Common myeloid progenitor, CD34-positive (primary cell): ENCODE results near the gene POLR2J.
"Not testable (repeated sequence)": the region's sequence is repeated elsewhere in the genome, so short reads cannot be mapped to it uniquely, and the experiment has no call there.

Experiments
- CTCF ChIA-PET: fragments of 350-600 bp; sonication (Branson Sonifier 250); formaldehyde crosslinking; loops from one replicate; lab custom pipeline; 2021; ENCODE audit warnings: antibody characterized with exemption; lab: Charles Lee
- POLR2A ChIA-PET: fragments of 350-600 bp; sonication (Branson Sonifier 250); formaldehyde crosslinking; loops from one replicate; lab custom pipeline; 2021; ENCODE audit warnings: antibody characterized with exemption; lab: Charles Lee
- DNase-seq, 3 donors: peaks; one replicate each; pipeline versions ENCODE4 v3.0.0 to v3.0.0-alpha.2; 2013
- H3K27ac ChIP-seq, 2 experiments: 1 replicate in 1 of 2; 2 replicates in 1 of 2; pipeline ENCODE4 v1.7.0; 2013; ENCODE audit warnings: inconsistent platforms in 2 of 2, low read length in 2 of 2, mild to moderate bottlenecking in 2 of 2, low read depth in 1 of 2, moderate library complexity in 1 of 2; ENCODE audit not compliant: severe bottlenecking in 2 of 2, insufficient read depth in 1 of 2, poor library complexity in 1 of 2
- H3K27me3 ChIP-seq, 5 experiments: replicated peaks in 2 of 5; 1 replicate in 3 of 5; 2 replicates in 2 of 5; pipeline versions ENCODE4 v1.6.1 to v1.7.0; 2013; ENCODE audit warnings: low read length in 4 of 5, mild to moderate bottlenecking in 2 of 5, moderate library complexity in 2 of 5, inconsistent platforms in 1 of 5; ENCODE audit not compliant: insufficient read depth in 5 of 5, control insufficient read depth in 4 of 5
- H3K36me3 ChIP-seq, 4 experiments: 1 replicate in 2 of 4; 2 replicates in 2 of 4; pipeline versions ENCODE4 v1.6.1 to v1.7.0; 2013; ENCODE audit warnings: low read length in 3 of 4, control low read depth in 1 of 4, mild to moderate bottlenecking in 1 of 4; ENCODE audit not compliant: control insufficient read depth in 4 of 4, insufficient read depth in 4 of 4
- H3K4me1 ChIP-seq, 4 experiments: 1 replicate in 3 of 4; 2 replicates in 1 of 4; pipeline versions ENCODE4 v1.6.1 to v1.7.1; 2013; ENCODE audit warnings: low read length in 3 of 4, mild to moderate bottlenecking in 3 of 4, control low read depth in 1 of 4, inconsistent platforms in 1 of 4, moderate library complexity in 1 of 4; ENCODE audit not compliant: control insufficient read depth in 4 of 4, insufficient read depth in 4 of 4; ENCODE audit errors: control extremely low read depth in 1 of 4
- H3K4me3 ChIP-seq, 7 experiments: 1 replicate in 4 of 7; 2 replicates in 3 of 7; pipeline versions ENCODE4 v1.5.1 to v1.7.0; 2013; ENCODE audit warnings: mild to moderate bottlenecking in 7 of 7, low read length in 6 of 7, moderate library complexity in 6 of 7, inconsistent platforms in 2 of 7, low read depth in 2 of 7, control low read depth in 1 of 7; ENCODE audit not compliant: insufficient read depth in 4 of 7, control insufficient read depth in 1 of 7; ENCODE audit errors: extremely low read depth in 1 of 7
- H3K9me3 ChIP-seq, 5 experiments: 1 replicate in 4 of 5; 2 replicates in 1 of 5; pipeline versions ENCODE4 v1.6.1 to v1.7.1; 2013; ENCODE audit warnings: low read length in 4 of 5, mild to moderate bottlenecking in 2 of 5, inconsistent platforms in 1 of 5, low read depth in 1 of 5, moderate library complexity in 1 of 5; ENCODE audit not compliant: control insufficient read depth in 4 of 5, insufficient read depth in 2 of 5; ENCODE audit errors: control extremely low read depth in 1 of 5
- WGBS: methylation state at CpG from one replicate; pipeline ENCODE4 v1.1.5; 2013; ENCODE audit not compliant: insufficient coverage; 5-methylcytosine and 5-hydroxymethylcytosine counted together

The POLR2J gene

DNA sequence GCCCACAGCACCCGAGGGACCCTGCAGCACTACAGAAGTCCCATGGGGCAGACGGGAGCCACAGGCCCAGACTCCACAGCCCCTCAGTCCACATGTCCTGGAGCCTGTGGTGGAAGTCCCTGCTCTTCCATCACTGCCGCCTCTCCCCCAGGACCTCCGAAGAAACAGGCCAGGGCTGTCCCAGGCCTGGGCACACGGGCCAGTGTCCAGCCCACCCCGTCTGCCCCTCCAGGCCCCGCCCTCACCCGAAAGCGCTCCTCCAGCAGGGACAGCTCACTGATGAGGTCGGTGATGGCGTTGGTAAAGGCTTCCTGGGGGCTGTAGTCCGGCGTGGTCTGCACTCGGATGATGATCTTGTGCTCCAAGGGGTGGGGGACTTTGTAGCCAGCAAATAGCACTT is 4.6 kb downstream of the POLR2J start:
- DNase-seq, H3K27me3 ChIP-seq, H3K4me1 ChIP-seq, H3K9me3 ChIP-seq, H3K27ac ChIP-seq, POLR2A ChIA-PET, H3K4me3 ChIP-seq: not testable (repeated sequence)
- WGBS, result no CpG with 5 or more reads among the region's 14 CpGs
- CTCF ChIA-PET, result interaction anchor here (63.4 kb wide), 1 partner anchor 55 kb away, joined by 1488 read pairs; the partner anchor contains the start of genes ORAI2 and PRKRIP1
- peaks cover 0 to 36% (median 26%) of the 10 kb centered on the region in 4 experiments for H3K36me3 ChIP-seq

DNA sequence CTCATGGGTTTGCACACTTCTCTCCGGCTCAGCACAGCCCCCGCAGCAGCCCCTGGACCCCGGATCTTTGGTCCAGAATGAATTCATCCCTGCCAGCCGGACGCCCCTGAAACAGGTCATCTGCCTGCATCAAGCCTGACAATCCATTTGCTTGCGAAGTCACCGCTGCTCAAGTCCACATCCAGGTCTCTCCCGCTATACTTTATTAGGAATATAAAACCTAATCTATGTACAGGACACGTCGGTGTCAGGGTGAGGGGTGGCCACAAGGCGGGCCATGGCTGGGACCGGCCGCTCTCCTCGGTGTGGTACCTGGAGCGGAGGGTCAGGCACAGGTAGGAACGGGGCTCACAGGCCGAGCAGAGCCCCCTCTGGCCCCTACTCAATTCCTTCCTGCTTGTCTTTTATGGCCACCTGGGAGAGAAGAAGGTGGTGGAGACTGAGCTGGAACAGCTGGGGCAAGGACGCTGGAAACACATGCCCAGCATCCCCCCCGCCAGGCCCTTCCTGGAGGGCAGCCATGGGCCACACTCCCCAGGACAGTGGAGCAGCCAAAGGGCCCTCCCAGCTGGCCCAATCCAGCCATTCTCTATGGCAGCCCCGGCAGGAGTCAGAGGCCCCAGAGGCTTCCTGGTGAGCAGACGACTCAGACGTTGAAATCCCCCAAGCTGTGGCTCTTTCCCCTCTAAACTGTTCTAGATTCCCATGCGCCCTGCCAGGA is 5.3 kb downstream of the POLR2J start:
- WGBS, result 91% methylated on average over 18 of the region's 23 CpGs
- Histone ChIP-seq H3K27ac (no peak overlapping the region), H3K36me3 (peaks cover 0 to 38% (median 26%) of the 10 kb centered on the region in 4 experiments), H3K27me3 (no peaks in the 10 kb centered on the region), H3K9me3 (no peaks in the 10 kb centered on the region), H3K4me1 (no peaks in the 10 kb centered on the region), H3K4me3 (no peak overlapping the region)
- DNase-seq, result no peak
- CTCF ChIA-PET, result interaction anchor here (0.5 to 63.4 kb wide), 2 partner anchors 15 to 55 kb away, joined by 3 to 1488 read pairs; partner anchors contain the start of genes ORAI2 and PRKRIP1
- POLR2A ChIA-PET, result no interaction called here

DNA sequence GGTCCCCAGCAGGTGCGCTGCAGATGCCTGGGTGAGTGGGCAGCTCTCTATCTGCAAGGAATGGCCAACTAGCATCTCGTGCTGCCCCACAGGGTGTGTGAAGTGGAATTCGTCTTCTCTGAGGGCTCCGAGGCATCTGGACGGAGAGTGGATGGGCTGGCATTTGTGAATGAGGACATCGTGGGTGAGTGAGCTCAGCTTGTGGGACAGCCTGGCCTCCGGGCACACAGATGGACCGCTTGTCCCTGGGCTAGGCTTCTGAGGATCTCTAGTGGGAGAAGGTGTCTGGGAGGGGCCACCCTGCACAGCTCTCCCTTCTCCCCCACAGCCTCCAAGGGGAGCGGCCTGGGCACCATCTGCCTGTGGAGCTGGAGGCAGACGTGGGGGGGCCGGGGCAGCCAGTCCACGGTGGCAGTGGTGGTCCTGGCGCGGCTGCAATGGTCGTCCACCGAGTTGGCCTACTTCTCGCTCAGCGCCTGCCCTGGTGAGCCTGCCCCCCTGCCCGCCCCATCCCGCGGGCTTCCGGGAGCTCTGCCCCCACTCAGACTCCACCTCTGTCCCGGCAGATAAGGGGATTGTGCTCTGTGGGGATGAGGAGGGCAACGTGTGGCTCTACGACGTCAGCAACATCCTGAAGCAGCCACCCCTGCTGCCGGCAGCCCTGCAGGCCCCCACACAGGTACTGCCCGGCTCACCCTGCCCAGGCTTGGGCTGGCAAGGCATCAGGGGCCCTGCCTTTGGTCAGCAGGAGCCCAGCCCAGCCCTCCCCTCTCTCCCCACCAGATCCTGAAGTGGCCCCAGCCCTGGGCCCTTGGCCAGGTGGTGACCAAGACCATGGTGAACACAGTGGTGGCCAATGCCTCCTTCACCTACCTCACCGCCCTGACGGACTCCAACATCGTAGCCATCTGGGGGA is 6.3 kb downstream of the POLR2J start:
- Histone ChIP-seq H3K27me3 (no peaks in the 10 kb centered on the region), H3K27ac (no peak overlapping the region), H3K9me3 (no peaks in the 10 kb centered on the region), H3K36me3 (peaks cover 3 to 45% (median 31%) of the 10 kb centered on the region in 4 experiments), H3K4me1 (no peaks in the 10 kb centered on the region), H3K4me3 (no peak overlapping the region)
- 82% methylated on average over 24 of the region's 31 CpGs for WGBS
- no peak for DNase-seq
- ChIA-PET CTCF (interaction anchor here (63.4 kb wide), 1 partner anchor 54 kb away, joined by 1488 read pairs; the partner anchor contains the start of genes ORAI2 and PRKRIP1), POLR2A (no interaction called here)

DNA sequence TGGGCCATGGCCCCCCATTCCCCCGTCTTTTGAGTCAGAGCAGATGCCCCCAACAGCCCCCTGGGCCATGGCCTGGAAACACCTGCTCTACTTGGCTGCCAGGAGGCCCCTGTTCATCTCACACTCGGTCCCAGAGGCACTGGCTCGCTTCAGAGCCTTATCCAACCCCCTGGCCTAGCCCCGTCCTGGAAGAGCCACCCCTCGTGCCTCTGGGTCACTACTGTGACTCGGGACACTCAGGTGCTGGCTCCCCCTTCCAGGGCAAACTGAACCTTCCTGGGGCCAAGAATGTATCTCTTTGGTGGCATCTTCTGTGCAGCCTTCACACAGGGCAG is 7.0 kb downstream of the POLR2J start:
- ChIA-PET CTCF (interaction anchor here (1.2 to 63.4 kb wide), 2 partner anchors 10 to 53 kb away, joined by 3 to 1488 read pairs; partner anchors contain the start of genes ORAI2 and PRKRIP1), POLR2A (interaction anchor here (0.6 kb wide), 1 partner anchor 72 kb away, joined by 3 read pairs; no protein-coding TSS in a partner anchor)
- no peak for DNase-seq
- peaks cover 3 to 45% (median 32%) of the 10 kb centered on the region in 4 experiments for H3K36me3 ChIP-seq
- H3K4me1 ChIP-seq, result no peaks in the 10 kb centered on the region
- no peaks in the 10 kb centered on the region for H3K9me3 ChIP-seq
- H3K27ac ChIP-seq, result no peak overlapping the region
- no peaks in the 10 kb centered on the region for H3K27me3 ChIP-seq
- no peak overlapping the region for H3K4me3 ChIP-seq
- WGBS, result 96% methylated on average over 5 of the region's 6 CpGs

DNA sequence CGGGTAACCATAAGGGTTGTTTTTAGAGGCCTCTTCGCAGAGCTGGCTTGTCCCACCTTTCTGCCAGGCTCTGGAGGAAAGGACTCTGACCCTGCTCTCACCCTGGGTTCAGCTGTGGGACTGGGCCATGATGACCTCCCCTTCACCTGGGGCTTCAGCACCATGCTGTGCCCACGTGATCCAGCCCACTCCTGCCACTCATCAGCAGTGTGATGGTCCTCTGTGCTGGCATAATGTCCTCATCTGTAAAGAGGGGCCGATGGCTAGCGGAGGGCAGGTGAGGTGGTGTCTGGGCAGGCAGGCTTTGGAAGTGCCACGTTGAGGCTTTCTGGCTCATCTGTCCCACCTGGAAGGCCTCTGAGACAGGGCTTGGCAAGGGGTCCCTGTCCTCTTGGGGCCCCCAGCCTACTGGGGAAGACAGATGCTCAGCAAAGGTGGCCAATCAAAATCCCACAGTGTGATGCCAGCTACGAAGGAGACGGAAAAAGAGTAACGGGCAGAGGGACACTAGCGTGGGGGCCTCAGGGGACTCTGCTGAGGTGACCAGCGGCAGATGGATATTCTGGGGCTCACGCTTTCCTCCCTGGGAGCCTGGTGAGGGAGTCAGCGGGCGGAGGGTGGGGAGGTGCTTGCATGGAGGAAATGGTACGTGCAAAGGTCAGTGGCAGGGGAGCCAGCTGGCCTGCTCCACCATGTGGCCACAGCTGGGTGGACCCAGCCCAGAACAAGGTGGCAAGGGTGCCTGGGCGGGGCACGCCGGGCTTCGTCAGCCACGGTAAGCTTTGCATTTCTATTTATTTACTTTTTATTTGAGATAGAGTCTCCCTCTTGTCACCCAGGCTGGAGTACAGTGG is 8.5 kb downstream of the POLR2J start:
- POLR2A ChIA-PET, result no interaction called here
- 88% methylated on average over 14 of the region's 20 CpGs for WGBS
- CTCF ChIA-PET, result interaction anchor here (1.2 to 63.4 kb wide), 2 partner anchors 8 to 51 kb away, joined by 3 to 1488 read pairs; partner anchors contain the start of genes ORAI2 and PRKRIP1

DNA sequence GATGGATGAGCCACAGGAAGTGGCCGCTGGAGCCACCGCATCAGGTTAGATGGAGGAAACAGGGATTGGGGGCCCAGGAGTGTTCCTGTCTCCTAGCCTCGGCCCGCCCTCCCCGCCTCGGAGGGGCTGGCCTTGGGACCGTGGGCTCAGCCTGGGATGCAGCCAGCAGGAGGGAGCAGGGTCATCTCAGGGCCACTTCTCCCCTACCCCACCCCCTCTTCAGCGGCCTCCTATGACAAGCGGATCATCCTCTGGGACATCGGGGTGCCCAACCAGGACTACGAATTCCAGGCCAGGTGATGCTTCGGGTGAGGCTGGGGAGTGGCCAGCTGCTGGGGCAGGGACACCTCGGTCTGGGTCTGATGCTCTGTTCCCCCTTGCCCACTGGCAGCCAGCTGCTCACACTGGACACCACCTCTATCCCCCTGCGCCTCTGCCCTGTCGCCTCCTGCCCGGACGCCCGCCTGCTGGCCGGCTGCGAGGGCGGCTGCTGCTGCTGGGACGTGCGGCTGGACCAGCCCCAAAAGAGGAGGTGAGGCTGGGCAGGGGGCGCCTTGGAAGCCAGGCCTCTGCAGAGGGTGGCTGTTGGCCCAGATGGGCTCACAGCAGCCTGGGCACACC is 9.3 kb downstream of the POLR2J start:
- POLR2A ChIA-PET, result no interaction called here
- H3K27ac ChIP-seq, result no peak overlapping the region

More for the DNA sequence above, 8.5 kb downstream of the POLR2J start:
- H3K4me3 ChIP-seq, result no peak overlapping the region
- peaks cover 0 to 10% (median 8%) of the 10 kb centered on the region in 4 experiments for H3K4me1 ChIP-seq
- peaks cover 3 to 45% (median 32%) of the 10 kb centered on the region in 4 experiments for H3K36me3 ChIP-seq
- peak overlapping the region in 1 of 2 experiments; percentile 2 for H3K27ac ChIP-seq
- H3K27me3 ChIP-seq, result no peaks in the 10 kb centered on the region
- H3K9me3 ChIP-seq, result no peaks in the 10 kb centered on the region
- DNase-seq, result no peak

More for the DNA sequence above, 9.3 kb downstream of the POLR2J start:
- no peaks in the 10 kb centered on the region for H3K9me3 ChIP-seq
- peaks cover 0 to 11% (median 9%) of the 10 kb centered on the region in 4 experiments for H3K4me1 ChIP-seq
- no peak overlapping the region for H3K4me3 ChIP-seq
- CTCF ChIA-PET, result interaction anchor here (63.4 kb wide), 1 partner anchor 51 kb away, joined by 1488 read pairs; the partner anchor contains the start of genes ORAI2 and PRKRIP1
- peaks cover 3 to 45% (median 32%) of the 10 kb centered on the region in 4 experiments for H3K36me3 ChIP-seq
- H3K27me3 ChIP-seq, result no peaks in the 10 kb centered on the region
- 95% methylated on average over 23 of the region's 24 CpGs for WGBS
- DNase-seq, result no peak
